HEK293T (cell line): ENCODE measurements around the gene CFAP92.

Source experiments
- ARNT ChIP-seq: fragments of 450-650 bp; IDR thresholded peaks from 2 replicates; pipeline ENCODE4 v1.6.1; 2017; ENCODE audit warnings: mild to moderate bottlenecking
- BHLHE40 ChIP-seq: fragments of 450-650 bp; IDR thresholded peaks from 2 replicates; pipeline ENCODE4 v1.6.1; 2016; ENCODE audit warnings: mild to moderate bottlenecking, moderate library complexity, borderline replicate concordance
- ELF4 ChIP-seq: fragments of 450-650 bp; IDR thresholded peaks from 2 replicates; pipeline ENCODE4 v1.6.1; 2017; ENCODE audit warnings: antibody characterized with exemption
- FOXK2 ChIP-seq: fragments of 450-650 bp; IDR thresholded peaks from 2 replicates; pipeline ENCODE4 v1.6.1; 2016; ENCODE audit warnings: mild to moderate bottlenecking
- HDGF ChIP-seq: fragments of 450-650 bp; IDR thresholded peaks from 2 replicates; pipeline ENCODE4 v1.6.1; 2017; ENCODE audit warnings: antibody characterized with exemption, borderline replicate concordance
- NFRKB ChIP-seq: fragments of 450-650 bp; IDR thresholded peaks from 2 replicates; pipeline ENCODE4 v1.6.1; 2016; ENCODE audit warnings: mild to moderate bottlenecking, moderate library complexity
- TF ChIP-seq, protein P1 (sequence below): fragments of 450-650 bp; IDR thresholded peaks from 2 replicates; pipeline ENCODE4 v1.6.1; 2016

DNA sequence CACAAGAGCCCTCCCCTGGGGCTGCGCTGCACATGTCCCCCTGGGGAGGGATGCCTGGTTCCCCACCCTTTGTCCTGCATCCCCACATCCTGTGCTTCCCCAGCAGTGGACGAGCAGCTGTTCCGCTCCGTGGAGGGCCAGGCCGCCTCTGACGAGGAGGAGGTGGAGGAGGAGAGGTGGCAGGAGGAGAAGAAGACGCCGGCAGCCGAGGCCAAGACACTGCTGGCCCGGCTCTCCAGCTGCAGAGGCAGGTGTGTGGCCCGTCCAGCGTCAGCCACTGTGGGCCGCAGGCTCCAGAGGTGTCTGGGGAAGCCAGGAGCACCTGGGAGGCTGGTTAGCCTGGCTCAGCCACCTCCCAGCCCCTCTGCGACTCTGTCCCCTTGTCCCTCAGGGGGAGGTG is 38.8 kb upstream of the CFAP92 start:
- TF ChIP-seq ARNT (no peak), ELF4 (no peak), HDGF (no peak), NFRKB (no peak), FOXK2 (no peak), BHLHE40 (no peak)
- TF ChIP-seq, protein P1, sequence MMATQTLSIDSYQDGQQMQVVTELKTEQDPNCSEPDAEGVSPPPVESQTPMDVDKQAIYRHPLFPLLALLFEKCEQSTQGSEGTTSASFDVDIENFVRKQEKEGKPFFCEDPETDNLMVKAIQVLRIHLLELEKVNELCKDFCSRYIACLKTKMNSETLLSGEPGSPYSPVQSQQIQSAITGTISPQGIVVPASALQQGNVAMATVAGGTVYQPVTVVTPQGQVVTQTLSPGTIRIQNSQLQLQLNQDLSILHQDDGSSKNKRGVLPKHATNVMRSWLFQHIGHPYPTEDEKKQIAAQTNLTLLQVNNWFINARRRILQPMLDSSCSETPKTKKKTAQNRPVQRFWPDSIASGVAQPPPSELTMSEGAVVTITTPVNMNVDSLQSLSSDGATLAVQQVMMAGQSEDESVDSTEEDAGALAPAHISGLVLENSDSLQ = no peak
